Lower leg skin (tissue), 3 donors: ENCODE results near the gene PAPLN.

ENCODE experiments used
- POLR2A ChIP-seq, 2 donors: fragments of 450-650 bp; IDR thresholded peaks; one replicate each; pipeline ENCODE4 v1.6.1; 2016 to 2017; ENCODE audit warnings: antibody characterized with exemption in 2 of 2, mild to moderate bottlenecking in 1 of 2, moderate library complexity in 1 of 2
- TF ChIP-seq, protein P1 (sequence below), 3 donors: fragments of 450-650 bp; IDR thresholded peaks; one replicate each; pipeline ENCODE4 v1.5.1; 2016; ENCODE audit warnings: antibody characterized with exemption in 3 of 3, mild to moderate bottlenecking in 3 of 3, moderate library complexity in 2 of 3

GRCh38 chr14:73235531-73236155 lies 1.7 kb upstream of the PAPLN start:
- no peak for TF ChIP-seq POLR2A (IDR thresholded peaks at IDR 0.05)
- TF ChIP-seq, protein P1, sequence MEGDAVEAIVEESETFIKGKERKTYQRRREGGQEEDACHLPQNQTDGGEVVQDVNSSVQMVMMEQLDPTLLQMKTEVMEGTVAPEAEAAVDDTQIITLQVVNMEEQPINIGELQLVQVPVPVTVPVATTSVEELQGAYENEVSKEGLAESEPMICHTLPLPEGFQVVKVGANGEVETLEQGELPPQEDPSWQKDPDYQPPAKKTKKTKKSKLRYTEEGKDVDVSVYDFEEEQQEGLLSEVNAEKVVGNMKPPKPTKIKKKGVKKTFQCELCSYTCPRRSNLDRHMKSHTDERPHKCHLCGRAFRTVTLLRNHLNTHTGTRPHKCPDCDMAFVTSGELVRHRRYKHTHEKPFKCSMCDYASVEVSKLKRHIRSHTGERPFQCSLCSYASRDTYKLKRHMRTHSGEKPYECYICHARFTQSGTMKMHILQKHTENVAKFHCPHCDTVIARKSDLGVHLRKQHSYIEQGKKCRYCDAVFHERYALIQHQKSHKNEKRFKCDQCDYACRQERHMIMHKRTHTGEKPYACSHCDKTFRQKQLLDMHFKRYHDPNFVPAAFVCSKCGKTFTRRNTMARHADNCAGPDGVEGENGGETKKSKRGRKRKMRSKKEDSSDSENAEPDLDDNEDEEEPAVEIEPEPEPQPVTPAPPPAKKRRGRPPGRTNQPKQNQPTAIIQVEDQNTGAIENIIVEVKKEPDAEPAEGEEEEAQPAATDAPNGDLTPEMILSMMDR (IDR thresholded peaks at IDR 0.05), result no peak
